ENCODE measurements around the gene FLAD1. TPM values are rescaled to one million over a fixed set of nuclear protein-coding genes. Genes with fewer than 3 reads are reported as not detected.

The FLAD1 gene
- total RNA-seq, 4 donors from 2014 or later: 19.5 to 29.6 (median 23.0) TPM

DNA sequence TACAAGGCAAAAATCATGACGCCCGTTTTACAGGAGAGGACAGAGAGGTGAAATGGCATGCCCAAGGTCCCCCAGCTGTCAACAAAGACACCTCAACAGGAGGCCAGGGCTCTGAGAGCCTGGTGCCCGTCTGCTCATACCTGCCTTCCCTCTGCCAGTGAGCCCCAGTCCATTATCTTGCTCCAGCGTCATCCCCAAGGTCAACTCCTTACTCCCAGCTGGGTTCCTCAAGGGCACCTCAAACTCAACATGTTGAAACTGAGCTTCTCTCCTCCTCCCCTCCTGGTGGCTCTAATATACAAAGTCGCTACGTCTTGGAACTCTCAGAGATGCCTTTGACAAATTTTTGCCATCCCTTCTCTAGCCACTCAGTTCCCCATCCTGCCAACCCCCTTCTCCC is 30.5 kb upstream of the FLAD1 start:
- Histone ChIP-seq H3K4me3 (no peak overlapping the region), H3K36me3 (peaks cover 16 to 37% (median 26%) of the 10 kb centered on the region in 4 donors), H3K4me1 (peaks cover 46 to 70% (median 60%) of the 10 kb centered on the region in 4 donors), H3K27me3 (no peaks in the 10 kb centered on the region), H3K27ac (replicated peaks in 1 of 4) (peak overlapping the region in 3 of 4 donors; percentile 32 to 44 (median 37)), H3K9me3 (no peaks in the 10 kb centered on the region)
- no peak for DNase-seq (ENCODE audit: extremely low spot score)
- TF ChIP-seq EP300 (IDR thresholded peaks at IDR 0.05): no peak
- intact Hi-C loops (cut with DNase I): no loop called here
- 79% methylated on average over 6 of the region's 6 CpGs for WGBS

DNA sequence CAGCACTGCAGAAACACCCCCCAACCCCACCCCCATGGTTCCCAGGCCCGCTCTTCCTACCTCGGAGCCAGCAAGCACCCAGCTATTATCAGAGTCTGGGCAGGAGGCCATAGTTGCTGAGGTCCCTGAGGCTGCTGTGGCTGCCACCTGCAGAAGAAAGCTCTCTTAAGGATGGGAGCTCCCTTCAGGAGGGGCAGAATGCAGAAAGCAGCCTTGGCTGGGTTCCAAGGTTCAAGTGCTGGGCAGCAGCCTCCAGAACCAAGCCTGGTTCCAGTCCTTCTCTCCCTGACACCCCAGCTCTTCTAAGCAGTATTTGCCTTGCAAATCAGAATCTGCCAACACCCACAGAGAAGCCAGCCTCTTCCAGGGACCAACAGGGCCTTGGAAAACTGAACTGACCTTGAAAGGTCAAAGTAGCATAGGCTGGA is 29.5 kb upstream of the FLAD1 start:
- H3K4me1 ChIP-seq: peaks cover 46 to 74% (median 65%) of the 10 kb centered on the region in 4 donors
- 78% methylated on average over 2 of the region's 2 CpGs for WGBS
- H3K36me3 ChIP-seq: peaks cover 12 to 36% (median 21%) of the 10 kb centered on the region in 4 donors
- intact Hi-C loops (cut with DNase I): no loop called here
- TF ChIP-seq EP300 (IDR thresholded peaks at IDR 0.05) (no peak), POLR2AphosphoS5 (IDR thresholded peaks at IDR 0.05) (no peak), POLR2A (IDR thresholded peaks at IDR 0.05; ENCODE audit: low read depth) (no peak)
- TF ChIP-seq, protein P1, sequence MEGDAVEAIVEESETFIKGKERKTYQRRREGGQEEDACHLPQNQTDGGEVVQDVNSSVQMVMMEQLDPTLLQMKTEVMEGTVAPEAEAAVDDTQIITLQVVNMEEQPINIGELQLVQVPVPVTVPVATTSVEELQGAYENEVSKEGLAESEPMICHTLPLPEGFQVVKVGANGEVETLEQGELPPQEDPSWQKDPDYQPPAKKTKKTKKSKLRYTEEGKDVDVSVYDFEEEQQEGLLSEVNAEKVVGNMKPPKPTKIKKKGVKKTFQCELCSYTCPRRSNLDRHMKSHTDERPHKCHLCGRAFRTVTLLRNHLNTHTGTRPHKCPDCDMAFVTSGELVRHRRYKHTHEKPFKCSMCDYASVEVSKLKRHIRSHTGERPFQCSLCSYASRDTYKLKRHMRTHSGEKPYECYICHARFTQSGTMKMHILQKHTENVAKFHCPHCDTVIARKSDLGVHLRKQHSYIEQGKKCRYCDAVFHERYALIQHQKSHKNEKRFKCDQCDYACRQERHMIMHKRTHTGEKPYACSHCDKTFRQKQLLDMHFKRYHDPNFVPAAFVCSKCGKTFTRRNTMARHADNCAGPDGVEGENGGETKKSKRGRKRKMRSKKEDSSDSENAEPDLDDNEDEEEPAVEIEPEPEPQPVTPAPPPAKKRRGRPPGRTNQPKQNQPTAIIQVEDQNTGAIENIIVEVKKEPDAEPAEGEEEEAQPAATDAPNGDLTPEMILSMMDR (IDR thresholded peaks at IDR 0.05): no peak
- H3K27ac ChIP-seq (replicated peaks in 1 of 4): peak overlapping the region in 2 of 4 donors; percentile 30 to 32
- no peaks in the 10 kb centered on the region for H3K9me3 ChIP-seq
- H3K4me3 ChIP-seq: peak overlapping the region in 2 of 4 donors; percentile 6 to 18
- no peaks in the 10 kb centered on the region for H3K27me3 ChIP-seq
- no peak for DNase-seq (ENCODE audit: extremely low spot score)

DNA sequence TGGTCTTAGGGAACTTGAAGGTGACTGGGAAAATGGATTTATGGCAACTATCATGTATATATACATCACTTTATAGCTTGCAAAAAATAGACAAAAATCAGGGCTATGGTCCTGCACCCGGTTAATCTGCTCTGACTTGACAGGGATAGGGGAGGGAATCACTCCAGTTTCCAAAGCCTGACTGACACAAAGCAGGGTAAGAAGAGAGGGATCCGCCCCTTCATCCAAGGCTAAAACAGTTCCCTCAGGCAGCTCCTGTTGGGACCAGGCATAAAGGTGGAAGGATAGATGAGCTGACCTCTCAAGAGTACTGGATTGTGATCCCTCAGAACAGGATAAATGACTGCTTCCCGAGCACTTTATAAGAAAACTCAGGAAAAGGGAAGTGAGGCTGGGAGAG is 28.6 kb upstream of the FLAD1 start:
- intact Hi-C loops (cut with DNase I): no loop called here
- peak overlapping the region; percentile 51 to 69 (median 65) for H3K4me3 ChIP-seq
- peaks cover 46 to 83% (median 70%) of the 10 kb centered on the region in 4 donors for H3K4me1 ChIP-seq
- 47% methylated on average over 3 of the region's 3 CpGs for WGBS
- no peak for TF ChIP-seq POLR2AphosphoS5 (IDR thresholded peaks at IDR 0.05)
- TF ChIP-seq POLR2A (IDR thresholded peaks at IDR 0.05; ENCODE audit: low read depth): no peak
- TF ChIP-seq, protein P1 (IDR thresholded peaks at IDR 0.05): no peak
- no peak for TF ChIP-seq EP300 (IDR thresholded peaks at IDR 0.05)
- no peaks in the 10 kb centered on the region for H3K27me3 ChIP-seq
- no peaks in the 10 kb centered on the region for H3K9me3 ChIP-seq
- DNase-seq (ENCODE audit: extremely low spot score): no peak
- H3K27ac ChIP-seq (replicated peaks in 1 of 4): peak overlapping the region in 3 of 4 donors; percentile 86 to 89 (median 86)
- H3K36me3 ChIP-seq: peaks cover 12 to 43% (median 30%) of the 10 kb centered on the region in 4 donors

DNA sequence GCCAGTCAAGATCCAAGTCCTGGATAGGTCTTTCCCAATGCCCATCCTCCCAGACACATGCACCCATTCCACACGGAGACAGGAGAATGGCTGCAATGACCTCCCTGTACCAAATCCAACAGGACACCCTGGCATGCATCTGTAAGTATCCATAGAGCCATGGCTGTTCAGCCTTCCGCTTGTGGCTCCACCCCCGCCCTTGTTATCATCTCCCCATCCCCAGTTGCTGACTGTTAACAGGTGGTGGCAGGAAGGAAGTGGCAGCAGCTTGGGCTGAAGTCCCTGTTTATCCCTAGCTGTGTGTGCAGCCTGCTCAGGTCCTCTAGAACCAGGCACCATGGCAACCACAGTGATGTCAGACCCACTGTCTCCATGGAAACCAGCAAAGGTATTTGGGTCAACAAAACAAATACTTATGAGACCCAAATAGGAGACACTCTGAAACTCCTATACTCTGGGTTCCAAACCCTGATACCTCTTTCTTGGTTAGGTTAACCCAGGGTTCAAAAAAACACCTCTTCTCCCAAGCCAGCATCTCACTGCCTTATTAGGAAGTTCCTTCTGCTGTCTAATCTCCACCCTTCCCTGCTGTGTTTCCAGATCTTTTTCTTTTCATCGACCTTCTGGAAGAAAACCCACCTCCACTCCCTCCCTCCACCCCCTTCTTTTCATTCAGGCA is 28.0 kb upstream of the FLAD1 start:
- no peak for DNase-seq (ENCODE audit: extremely low spot score)
- no peaks in the 10 kb centered on the region for H3K27me3 ChIP-seq
- no peaks in the 10 kb centered on the region for H3K9me3 ChIP-seq
- peaks cover 46 to 89% (median 76%) of the 10 kb centered on the region in 4 donors for H3K4me1 ChIP-seq
- peak overlapping the region; percentile 51 to 69 (median 65) for H3K4me3 ChIP-seq
- TF ChIP-seq POLR2A (IDR thresholded peaks at IDR 0.05; ENCODE audit: low read depth) (no peak), EP300 (IDR thresholded peaks at IDR 0.05) (no peak), POLR2AphosphoS5 (IDR thresholded peaks at IDR 0.05) (peak in 1 of 2 donors; percentile 45)
- TF ChIP-seq, protein P1 (IDR thresholded peaks at IDR 0.05): no peak
- WGBS: 8% methylated on average over 2 of the region's 4 CpGs
- peaks cover 10 to 41% (median 31%) of the 10 kb centered on the region in 4 donors for H3K36me3 ChIP-seq
- H3K27ac ChIP-seq (replicated peaks in 1 of 4): peak overlapping the region; percentile 86 to 89 (median 86)
- intact Hi-C loops (cut with DNase I): no loop called here

DNA sequence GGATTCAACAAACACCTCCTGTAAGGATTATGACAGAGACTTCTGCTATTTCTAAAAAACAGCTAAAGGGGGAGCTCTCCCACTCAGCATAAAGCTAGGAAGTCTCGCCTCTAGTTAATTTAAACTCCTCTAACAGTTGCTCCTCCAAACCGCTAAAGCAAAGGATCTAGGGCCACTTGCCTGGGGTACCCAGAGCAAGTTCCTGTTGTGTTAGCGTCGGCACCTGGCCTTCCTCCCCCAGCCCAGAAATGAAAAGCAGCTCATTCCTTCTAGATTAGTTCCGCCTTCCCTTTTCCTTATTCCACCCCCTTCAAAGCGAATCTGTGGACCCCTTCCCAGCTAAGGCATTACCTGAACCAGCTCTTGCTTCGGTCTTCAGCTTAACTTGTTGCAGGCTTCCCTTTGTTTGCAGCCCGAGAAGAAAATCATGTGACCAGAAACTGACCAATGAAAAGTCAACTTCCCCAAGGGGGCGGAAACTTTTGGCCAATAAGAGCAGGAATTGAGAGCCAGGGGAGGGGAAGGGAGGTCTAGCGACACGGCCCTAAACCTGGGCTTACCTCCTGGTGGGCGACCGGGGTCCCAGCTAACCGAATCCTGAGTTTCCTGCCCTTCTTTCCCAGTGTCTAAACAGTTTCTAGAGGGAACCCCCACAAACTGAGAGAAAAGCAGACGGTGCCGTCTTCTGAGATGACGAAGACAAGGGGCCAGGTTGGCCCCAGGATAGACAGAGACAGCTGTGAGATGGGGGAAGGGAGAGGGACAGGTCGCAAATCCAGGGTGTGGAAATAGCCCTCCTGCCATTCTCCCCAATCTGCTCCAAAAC is 27.2 kb upstream of the FLAD1 start, which contains the start of gene PBXIP1:
PBXIP1 (minus strand) TSS at position 382 of the 826 bp plus-strand sequence. CDS start 2,378 bp downstream, outside the sequence.
- peak within 1 kb of the TSS; percentile 51 to 69 (median 65) for H3K4me3 ChIP-seq
- intact Hi-C loops (cut with DNase I): no loop called here
- no peaks in the 10 kb centered on the region for H3K27me3 ChIP-seq
- peak within 1 kb of the TSS; percentile 86 to 89 (median 86) for H3K27ac ChIP-seq (replicated peaks in 1 of 4)
- no peaks in the 10 kb centered on the region for H3K9me3 ChIP-seq
- TF ChIP-seq, protein P1 (IDR thresholded peaks at IDR 0.05): peak in 2 of 3 experiments; percentile 16
- no peak for TF ChIP-seq POLR2A (IDR thresholded peaks at IDR 0.05; ENCODE audit: low read depth)
- peak; percentile 76 to 82 for TF ChIP-seq POLR2AphosphoS5 (IDR thresholded peaks at IDR 0.05)
- TF ChIP-seq EP300 (IDR thresholded peaks at IDR 0.05): no peak
- peaks cover 2 to 33% (median 26%) of the 10 kb centered on the region in 4 donors for H3K36me3 ChIP-seq
- H3K4me1 ChIP-seq: peaks cover 54 to 89% (median 84%) of the 10 kb centered on the region in 4 donors
- peak; percentile 98 for DNase-seq (ENCODE audit: extremely low spot score)
- WGBS: under 1% methylated on average over 18 of the region's 18 CpGs
